ENCODE results near the gene NRAP. TPM values are rescaled to one million over a fixed set of nuclear protein-coding genes. Genes with fewer than 3 reads are reported as not detected.

The NRAP gene
- total RNA-seq, 4 donors from 2014 or later = 0.07 to 0.37 TPM; not detected in 2

- no peaks in the 10 kb centered on the region for H3K36me3 ChIP-seq
- H3K4me1 ChIP-seq = no peaks in the 10 kb centered on the region
- intact Hi-C loops (cut with DNase I; ENCODE audit: low total_unique reads) = no loop called here
- DNase-seq = no peak
- no peak overlapping the region for H3K27ac ChIP-seq
- TF ChIP-seq POLR2A (IDR thresholded peaks at IDR 0.05) = no peak
- TF ChIP-seq, protein P1, sequence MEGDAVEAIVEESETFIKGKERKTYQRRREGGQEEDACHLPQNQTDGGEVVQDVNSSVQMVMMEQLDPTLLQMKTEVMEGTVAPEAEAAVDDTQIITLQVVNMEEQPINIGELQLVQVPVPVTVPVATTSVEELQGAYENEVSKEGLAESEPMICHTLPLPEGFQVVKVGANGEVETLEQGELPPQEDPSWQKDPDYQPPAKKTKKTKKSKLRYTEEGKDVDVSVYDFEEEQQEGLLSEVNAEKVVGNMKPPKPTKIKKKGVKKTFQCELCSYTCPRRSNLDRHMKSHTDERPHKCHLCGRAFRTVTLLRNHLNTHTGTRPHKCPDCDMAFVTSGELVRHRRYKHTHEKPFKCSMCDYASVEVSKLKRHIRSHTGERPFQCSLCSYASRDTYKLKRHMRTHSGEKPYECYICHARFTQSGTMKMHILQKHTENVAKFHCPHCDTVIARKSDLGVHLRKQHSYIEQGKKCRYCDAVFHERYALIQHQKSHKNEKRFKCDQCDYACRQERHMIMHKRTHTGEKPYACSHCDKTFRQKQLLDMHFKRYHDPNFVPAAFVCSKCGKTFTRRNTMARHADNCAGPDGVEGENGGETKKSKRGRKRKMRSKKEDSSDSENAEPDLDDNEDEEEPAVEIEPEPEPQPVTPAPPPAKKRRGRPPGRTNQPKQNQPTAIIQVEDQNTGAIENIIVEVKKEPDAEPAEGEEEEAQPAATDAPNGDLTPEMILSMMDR (IDR thresholded peaks at IDR 0.05) = no peak
- H3K27me3 ChIP-seq = no peaks in the 10 kb centered on the region
- no peaks in the 10 kb centered on the region for H3K9me3 ChIP-seq
- H3K4me3 ChIP-seq = no peak overlapping the region
Observed at GRCh38 chr10:113543107-113543955, 120.5 kb downstream of the NRAP start.

DNA sequence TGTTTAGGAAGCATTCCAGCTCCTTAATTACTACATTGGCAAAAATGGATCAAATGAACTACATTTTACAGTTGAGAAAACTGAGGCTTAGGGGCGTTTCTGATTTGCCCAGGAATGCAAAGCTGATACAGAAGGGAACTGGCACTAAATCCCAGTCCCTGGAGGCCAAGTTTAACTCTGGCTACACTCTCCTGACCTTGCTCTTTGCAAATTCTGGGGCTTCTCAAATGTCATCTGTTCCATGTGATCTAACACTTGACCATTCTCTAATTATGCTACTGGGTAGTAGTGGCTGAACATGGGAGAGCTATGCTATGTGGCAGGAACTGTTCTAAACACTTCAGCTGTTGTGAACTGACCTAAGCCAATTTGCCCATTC is 122.3 kb downstream of the NRAP start:
- intact Hi-C loops (cut with DNase I; ENCODE audit: low total_unique reads) = no loop called here
- H3K27me3 ChIP-seq = no peaks in the 10 kb centered on the region
- DNase-seq = no peak

DNA sequence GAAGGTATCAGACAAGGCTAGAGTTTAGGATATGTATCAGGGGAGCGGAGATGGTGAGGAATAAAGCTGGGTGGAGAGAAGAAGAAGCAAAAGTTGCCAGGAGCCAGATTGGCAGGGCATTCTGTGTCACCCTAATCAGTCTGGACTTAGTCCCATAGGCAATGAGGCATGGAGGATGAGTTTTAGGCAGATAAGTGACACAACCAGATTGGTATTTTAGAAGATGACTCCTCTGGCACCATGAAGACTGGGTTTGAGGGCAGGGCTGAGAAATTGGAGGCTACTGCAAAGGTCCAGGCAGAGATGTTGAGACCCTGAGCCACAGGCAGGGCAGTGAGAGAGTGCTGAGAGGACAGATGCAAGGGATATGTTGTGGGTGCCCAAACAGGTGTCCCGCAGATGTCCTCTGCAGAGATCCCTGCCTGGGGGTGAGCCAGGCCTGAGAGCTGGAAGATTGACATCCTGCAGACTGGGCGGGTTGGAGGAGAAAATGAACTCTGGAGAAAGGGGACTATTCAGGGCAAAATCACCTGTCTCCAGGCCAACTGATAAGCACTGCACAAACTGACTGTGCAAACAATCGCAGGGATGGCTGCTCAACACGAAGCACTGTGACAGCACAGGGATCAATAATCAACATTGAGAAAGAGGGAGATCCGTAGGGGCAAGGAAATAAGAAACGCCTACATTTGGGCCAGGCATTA is 122.8 kb downstream of the NRAP start:
- Histone ChIP-seq H3K27ac (no peak overlapping the region), H3K27me3 (no peaks in the 10 kb centered on the region), H3K36me3 (no peaks in the 10 kb centered on the region), H3K4me1 (no peaks in the 10 kb centered on the region), H3K4me3 (no peak overlapping the region), H3K9me3 (no peaks in the 10 kb centered on the region)
- intact Hi-C loops (cut with DNase I; ENCODE audit: low total_unique reads) = no loop called here
- no peak for TF ChIP-seq POLR2A (IDR thresholded peaks at IDR 0.05)
- TF ChIP-seq, protein P1 (IDR thresholded peaks at IDR 0.05) = no peak
- no peak for DNase-seq

More for the DNA sequence above, 122.3 kb downstream of the NRAP start:
- no peak overlapping the region for H3K27ac ChIP-seq
- H3K4me1 ChIP-seq = no peaks in the 10 kb centered on the region
- H3K9me3 ChIP-seq = no peaks in the 10 kb centered on the region
- TF ChIP-seq POLR2A (IDR thresholded peaks at IDR 0.05) = no peak
- TF ChIP-seq, protein P1 (IDR thresholded peaks at IDR 0.05) = no peak
- H3K4me3 ChIP-seq = no peak overlapping the region
- H3K36me3 ChIP-seq = no peaks in the 10 kb centered on the region

DNA sequence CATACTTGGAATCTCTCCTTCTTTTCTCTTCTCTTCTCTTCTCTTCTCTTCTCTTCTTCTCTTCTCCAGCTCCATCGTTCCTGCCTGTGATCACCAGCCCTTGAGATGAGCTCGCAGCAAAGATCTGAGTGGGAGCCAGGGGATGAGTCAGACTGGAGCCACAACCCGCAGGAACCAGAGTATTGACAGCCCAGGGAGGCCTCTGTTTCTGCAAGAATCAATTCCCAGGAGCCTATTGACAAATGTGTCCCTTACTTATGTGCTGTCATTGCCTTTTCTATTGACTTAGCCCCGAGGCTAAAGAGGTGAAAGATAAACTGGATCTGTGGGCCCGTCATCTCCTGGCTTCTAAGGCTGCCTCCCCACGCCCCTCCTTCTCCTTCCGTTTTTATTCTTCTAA is 124.1 kb downstream of the NRAP start:
- no peak overlapping the region for H3K27ac ChIP-seq
- no peaks in the 10 kb centered on the region for H3K27me3 ChIP-seq
- TF ChIP-seq POLR2A (IDR thresholded peaks at IDR 0.05) = no peak
- TF ChIP-seq, protein P1 (IDR thresholded peaks at IDR 0.05) = no peak
- intact Hi-C loops (cut with DNase I; ENCODE audit: low total_unique reads) = no loop called here
- no peaks in the 10 kb centered on the region for H3K36me3 ChIP-seq
- DNase-seq = peak in 1 of 2 donors; percentile 33
- H3K4me3 ChIP-seq = no peak overlapping the region
- H3K4me1 ChIP-seq = no peaks in the 10 kb centered on the region
- H3K9me3 ChIP-seq = no peaks in the 10 kb centered on the region

Other genes starting within 250 kb of the NRAP start
- gene HABP2, start 111.0 kb downstream of the NRAP start, total RNA-seq = 1 to 10 TPM in 1 of 4 donors, under 1 TPM in 2, not detected in 1; 0.15 to 5.6 (median 0.41) TPM
- gene CASP7, start 15.9 kb upstream of the NRAP start, total RNA-seq = 10 to 100 TPM in 3 of 4 donors, 1 to 10 TPM in 1; 8.5 to 48.3 (median 20.3) TPM
- gene PLEKHS1, start 87.6 kb upstream of the NRAP start, total RNA-seq = under 1 TPM in 1 of 4 donors, not detected in 3; 0.14 TPM
- gene DCLRE1A, start 190.0 kb upstream of the NRAP start, total RNA-seq = 10 to 100 TPM in 1 of 4 donors, 1 to 10 TPM in 2, under 1 TPM in 1; 0.26 to 16.1 (median 4.4) TPM
- 10 to 100 TPM in 3 of 4 donors, 1 to 10 TPM in 1; 9.0 to 70.3 (median 37.1) TPM for gene NHLRC2, start 190.6 kb upstream of the NRAP start, total RNA-seq